ENCODE measurements around the gene AK8.

AK8 gene

GRCh38 chr9:132748450-132748849 lies 129.6 kb downstream of the AK8 start:
- H3K9ac ChIP-seq = no peak overlapping the region
- no peak for TF ChIP-seq CTCF (IDR thresholded peaks at IDR 0.05)
- H2AFZ ChIP-seq = no peak overlapping the region
- H3K79me2 ChIP-seq = no peaks in the 10 kb centered on the region
- H3K9me3 ChIP-seq (ENCODE audit: control insufficient read depth, low read length) = no peaks in the 10 kb centered on the region
- no peaks in the 10 kb centered on the region for H3K27me3 ChIP-seq (ENCODE audit: control insufficient read depth, insufficient read depth, low read length)
- no peak overlapping the region for H3K27ac ChIP-seq
- peaks cover 5% of the 10 kb centered on the region for H3K4me1 ChIP-seq
- H3K36me3 ChIP-seq (ENCODE audit: control insufficient read depth, insufficient read depth, low read length) = no peaks in the 10 kb centered on the region
- no peak overlapping the region for H3K4me3 ChIP-seq (ENCODE audit: low read depth, low read length)
- H3K4me2 ChIP-seq (ENCODE audit: low read length) = no peak overlapping the region

GRCh38 chr9:132745756-132746709 lies 132.1 kb downstream of the AK8 start:
- H3K4me1 ChIP-seq = no peaks in the 10 kb centered on the region
- no peak overlapping the region for H2AFZ ChIP-seq
- H3K27me3 ChIP-seq (ENCODE audit: control insufficient read depth, insufficient read depth, low read length) = no peaks in the 10 kb centered on the region
- no peak overlapping the region for H3K27ac ChIP-seq
- no peak for TF ChIP-seq CTCF (IDR thresholded peaks at IDR 0.05)
- H3K79me2 ChIP-seq = no peaks in the 10 kb centered on the region
- no peaks in the 10 kb centered on the region for H3K36me3 ChIP-seq (ENCODE audit: control insufficient read depth, insufficient read depth, low read length)
- no peak overlapping the region for H3K4me2 ChIP-seq (ENCODE audit: low read length)
- H3K9ac ChIP-seq = no peak overlapping the region
- H3K4me3 ChIP-seq (ENCODE audit: low read depth, low read length) = no peak overlapping the region
- H3K9me3 ChIP-seq (ENCODE audit: control insufficient read depth, low read length) = no peaks in the 10 kb centered on the region

GRCh38 chr9:132744881-132745755 lies 133.0 kb downstream of the AK8 start:
- no peaks in the 10 kb centered on the region for H3K27me3 ChIP-seq (ENCODE audit: control insufficient read depth, insufficient read depth, low read length)
- no peak overlapping the region for H3K9ac ChIP-seq
- H3K4me1 ChIP-seq = no peaks in the 10 kb centered on the region
- H3K27ac ChIP-seq = no peak overlapping the region
- no peak overlapping the region for H2AFZ ChIP-seq
- no peak overlapping the region for H3K4me2 ChIP-seq (ENCODE audit: low read length)
- no peaks in the 10 kb centered on the region for H3K9me3 ChIP-seq (ENCODE audit: control insufficient read depth, low read length)
- H3K4me3 ChIP-seq (ENCODE audit: low read depth, low read length) = no peak overlapping the region
- no peaks in the 10 kb centered on the region for H3K36me3 ChIP-seq (ENCODE audit: control insufficient read depth, insufficient read depth, low read length)
- H3K79me2 ChIP-seq = no peaks in the 10 kb centered on the region
- no peak for TF ChIP-seq CTCF (IDR thresholded peaks at IDR 0.05)

GRCh38 chr9:132743931-132744479 lies 134.1 kb downstream of the AK8 start:
- H3K27ac ChIP-seq = no peak overlapping the region
- no peaks in the 10 kb centered on the region for H3K36me3 ChIP-seq (ENCODE audit: control insufficient read depth, insufficient read depth, low read length)
- no peak overlapping the region for H2AFZ ChIP-seq
- H3K27me3 ChIP-seq (ENCODE audit: control insufficient read depth, insufficient read depth, low read length) = no peaks in the 10 kb centered on the region
- no peaks in the 10 kb centered on the region for H3K4me1 ChIP-seq
- H3K9me3 ChIP-seq (ENCODE audit: control insufficient read depth, low read length) = no peaks in the 10 kb centered on the region
- no peaks in the 10 kb centered on the region for H3K79me2 ChIP-seq
- no peak overlapping the region for H3K4me2 ChIP-seq (ENCODE audit: low read length)
- H3K9ac ChIP-seq = no peak overlapping the region
- no peak for TF ChIP-seq CTCF (IDR thresholded peaks at IDR 0.05)
- H3K4me3 ChIP-seq (ENCODE audit: low read depth, low read length) = no peak overlapping the region

Data from parathyroid adenoma (tissue), 2 donors.